ENCODE data around the gene ARHGEF3. TPM values are rescaled to one million over a fixed set of nuclear protein-coding genes. Genes with fewer than 3 reads are reported as not detected.

Gene ARHGEF3, protein sequence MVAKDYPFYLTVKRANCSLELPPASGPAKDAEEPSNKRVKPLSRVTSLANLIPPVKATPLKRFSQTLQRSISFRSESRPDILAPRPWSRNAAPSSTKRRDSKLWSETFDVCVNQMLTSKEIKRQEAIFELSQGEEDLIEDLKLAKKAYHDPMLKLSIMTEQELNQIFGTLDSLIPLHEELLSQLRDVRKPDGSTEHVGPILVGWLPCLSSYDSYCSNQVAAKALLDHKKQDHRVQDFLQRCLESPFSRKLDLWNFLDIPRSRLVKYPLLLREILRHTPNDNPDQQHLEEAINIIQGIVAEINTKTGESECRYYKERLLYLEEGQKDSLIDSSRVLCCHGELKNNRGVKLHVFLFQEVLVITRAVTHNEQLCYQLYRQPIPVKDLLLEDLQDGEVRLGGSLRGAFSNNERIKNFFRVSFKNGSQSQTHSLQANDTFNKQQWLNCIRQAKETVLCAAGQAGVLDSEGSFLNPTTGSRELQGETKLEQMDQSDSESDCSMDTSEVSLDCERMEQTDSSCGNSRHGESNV
- 1 to 10 TPM; 1.0 to 2.9 (median 1.6) TPM for total RNA-seq
- long read RNA-seq, partial matches to known transcripts: 0 of 1 reads
- long read RNA-seq, other reads (novel, unspliced or antisense): 1 of 1 reads

DNA sequence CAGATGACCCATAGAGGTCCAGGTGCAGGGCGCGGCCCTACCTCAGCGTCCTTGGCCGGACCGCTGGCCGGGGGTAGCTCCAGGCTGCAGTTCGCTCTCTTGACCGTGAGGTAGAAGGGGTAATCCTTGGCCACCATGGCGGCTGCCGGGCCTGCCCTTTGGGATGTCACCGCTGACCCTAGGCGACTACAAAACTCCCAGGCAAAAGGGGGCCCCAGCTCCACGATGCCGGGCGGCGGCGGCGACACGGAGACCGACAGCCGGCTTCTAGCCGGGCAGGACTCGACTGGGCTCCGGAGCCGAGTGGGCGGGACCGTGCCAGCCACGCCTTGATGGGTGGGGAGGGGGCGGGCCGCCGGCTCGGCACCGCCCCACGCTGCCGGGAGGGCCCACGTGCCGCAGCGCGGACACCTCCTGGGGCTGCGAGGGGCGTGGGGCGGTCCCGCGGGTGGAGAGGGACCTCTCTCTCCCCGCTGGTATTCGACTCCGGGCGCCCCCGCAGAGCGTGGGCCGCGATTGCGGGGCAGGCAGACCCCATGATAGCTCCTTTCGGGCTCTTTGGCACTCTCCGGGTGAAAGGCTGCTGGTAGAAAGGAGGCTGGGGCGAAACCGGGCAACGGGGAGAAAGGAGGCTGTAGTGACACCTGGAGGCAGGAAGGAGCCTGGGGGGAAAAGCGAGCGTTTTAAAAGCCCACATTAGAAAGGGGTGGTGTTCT is at the start of gene ARHGEF3:
TSS of gene ARHGEF3 (minus strand) at position 288 of the 716 bp plus-strand sequence. CDS start at position 137, 151 bp downstream.
- H3K27me3 ChIP-seq: no peaks in the 10 kb centered on the region
- ATAC-seq: peak; percentile 94 to 98 (median 96)
- peak within 1 kb of the TSS; percentile 54 to 67 (median 62) for H3K4me3 ChIP-seq
- peak within 1 kb of the TSS in 2 of 3 donors; percentile 11 to 30 for H3K27ac ChIP-seq
- DNase-seq: peak; percentile 89 to 92 (median 92)
- H3K36me3 ChIP-seq: no peaks in the 10 kb centered on the region
- 0% methylated on average over 2 of the region's 60 CpGs for WGBS (ENCODE audit: insufficient coverage, low coverage, low lambda C conversion rate, missing lambda C conversion rate)
- TF ChIP-seq POLR2A (IDR thresholded peaks at IDR 0.05): peak; percentile 74
- TF ChIP-seq, protein P1, sequence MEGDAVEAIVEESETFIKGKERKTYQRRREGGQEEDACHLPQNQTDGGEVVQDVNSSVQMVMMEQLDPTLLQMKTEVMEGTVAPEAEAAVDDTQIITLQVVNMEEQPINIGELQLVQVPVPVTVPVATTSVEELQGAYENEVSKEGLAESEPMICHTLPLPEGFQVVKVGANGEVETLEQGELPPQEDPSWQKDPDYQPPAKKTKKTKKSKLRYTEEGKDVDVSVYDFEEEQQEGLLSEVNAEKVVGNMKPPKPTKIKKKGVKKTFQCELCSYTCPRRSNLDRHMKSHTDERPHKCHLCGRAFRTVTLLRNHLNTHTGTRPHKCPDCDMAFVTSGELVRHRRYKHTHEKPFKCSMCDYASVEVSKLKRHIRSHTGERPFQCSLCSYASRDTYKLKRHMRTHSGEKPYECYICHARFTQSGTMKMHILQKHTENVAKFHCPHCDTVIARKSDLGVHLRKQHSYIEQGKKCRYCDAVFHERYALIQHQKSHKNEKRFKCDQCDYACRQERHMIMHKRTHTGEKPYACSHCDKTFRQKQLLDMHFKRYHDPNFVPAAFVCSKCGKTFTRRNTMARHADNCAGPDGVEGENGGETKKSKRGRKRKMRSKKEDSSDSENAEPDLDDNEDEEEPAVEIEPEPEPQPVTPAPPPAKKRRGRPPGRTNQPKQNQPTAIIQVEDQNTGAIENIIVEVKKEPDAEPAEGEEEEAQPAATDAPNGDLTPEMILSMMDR (IDR thresholded peaks at IDR 0.05): peak; percentile 54 to 61 (median 58)
- intact Hi-C loops (cut with DNase I): loop anchor here (5.0 to 10.0 kb wide), 2 partner anchors 100 to 183 kb away; no protein-coding TSS in a partner anchor
- no peaks in the 10 kb centered on the region for H3K9me3 ChIP-seq
- H3K4me1 ChIP-seq: peaks cover 0 to 10% (median 1%) of the 10 kb centered on the region in 4 donors

DNA sequence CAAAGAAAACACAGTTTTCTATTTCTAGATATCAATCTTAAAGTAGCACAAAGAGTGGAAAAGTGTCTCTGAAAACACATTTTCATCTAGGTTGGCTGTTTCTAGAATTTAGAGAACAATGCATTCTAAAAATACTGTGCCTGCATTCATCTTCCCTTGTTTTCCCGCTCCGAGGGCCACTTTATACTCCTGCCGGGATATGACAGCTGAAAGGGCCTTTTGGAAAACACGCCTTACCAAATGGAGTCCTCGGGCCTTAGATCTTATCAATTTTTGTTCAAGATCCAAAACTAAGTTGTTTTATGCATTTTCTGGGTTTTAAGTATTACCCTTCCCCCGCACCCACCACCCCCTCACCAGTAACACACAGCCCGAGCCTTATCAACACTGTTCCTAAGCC is 47.9 kb upstream of the ARHGEF3 start:
- Histone ChIP-seq H3K27me3 (no peaks in the 10 kb centered on the region), H3K9me3 (no peaks in the 10 kb centered on the region), H3K4me1 (no peaks in the 10 kb centered on the region), H3K27ac (no peak overlapping the region), H3K4me3 (no peak overlapping the region), H3K36me3 (no peaks in the 10 kb centered on the region)
- DNase-seq: no peak
- no peak for ATAC-seq
- intact Hi-C loops (cut with DNase I): no loop called here
- 77% methylated on average over 7 of the region's 7 CpGs for WGBS (ENCODE audit: insufficient coverage, low coverage, low lambda C conversion rate, missing lambda C conversion rate)
- TF ChIP-seq POLR2A (IDR thresholded peaks at IDR 0.05): no peak
- TF ChIP-seq, protein P1 (IDR thresholded peaks at IDR 0.05): no peak

DNA sequence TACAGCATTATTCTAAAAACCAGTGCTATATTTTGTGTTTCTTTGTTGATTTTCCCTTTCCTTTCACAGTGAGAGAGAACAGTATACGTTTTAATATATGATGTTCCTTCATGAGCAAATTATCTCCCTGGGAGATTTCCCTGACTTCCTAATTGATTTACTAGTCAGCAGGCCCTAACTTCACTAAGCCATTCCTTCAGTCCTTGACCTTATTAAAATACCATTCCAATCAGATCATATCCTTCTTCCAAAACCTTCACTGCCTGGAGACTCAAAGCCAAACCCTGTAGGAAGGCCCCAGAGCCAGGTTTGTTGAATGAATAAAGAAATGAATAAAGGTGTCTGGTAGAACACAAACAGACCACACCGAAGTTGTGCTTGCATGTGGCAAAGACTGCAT is 43.8 kb upstream of the ARHGEF3 start:
- intact Hi-C loops (cut with DNase I): no loop called here
- Histone ChIP-seq H3K4me3 (no peak overlapping the region), H3K27ac (no peak overlapping the region), H3K36me3 (no peaks in the 10 kb centered on the region), H3K27me3 (no peaks in the 10 kb centered on the region), H3K4me1 (no peaks in the 10 kb centered on the region), H3K9me3 (no peaks in the 10 kb centered on the region)
- 74% methylated on average over 2 of the region's 2 CpGs for WGBS (ENCODE audit: insufficient coverage, low coverage, low lambda C conversion rate, missing lambda C conversion rate)
- TF ChIP-seq, protein P1 (IDR thresholded peaks at IDR 0.05): no peak
- no peak for TF ChIP-seq POLR2A (IDR thresholded peaks at IDR 0.05)
- no peak for DNase-seq
- ATAC-seq: no peak

- H3K27ac ChIP-seq: no peak overlapping the region
- H3K9me3 ChIP-seq: no peaks in the 10 kb centered on the region
- H3K4me1 ChIP-seq: no peaks in the 10 kb centered on the region
- ATAC-seq (no peak), DNase-seq (no peak)
- H3K36me3 ChIP-seq: no peaks in the 10 kb centered on the region
- no peak overlapping the region for H3K4me3 ChIP-seq
- intact Hi-C loops (cut with DNase I): no loop called here
- TF ChIP-seq POLR2A (IDR thresholded peaks at IDR 0.05): no peak
- TF ChIP-seq, protein P1 (IDR thresholded peaks at IDR 0.05): no peak
- no peaks in the 10 kb centered on the region for H3K27me3 ChIP-seq
These were observed 42.8 kb upstream of the ARHGEF3 start for GRCh38 chr3:56844536-56844935.
